ENCODE data around the gene MTERF4. TPM values are rescaled to one million over a fixed set of nuclear protein-coding genes. Genes with fewer than 3 reads are reported as not detected.

Gene MTERF4
- total and polyA plus RNA-seq, 5 donors from 2014 or later: 50.0 to 105 (median 65.1) TPM

GRCh38 chr2:241064802-241065354 lies 37.2 kb downstream of the MTERF4 start:
- Histone ChIP-seq H3K27me3 (ENCODE audit: control insufficient read depth, insufficient read depth, low read length) (no peaks in the 10 kb centered on the region), H3K27ac (ENCODE audit: insufficient read depth, low read length, poor library complexity, severe bottlenecking) (no peak overlapping the region), H3K36me3 (ENCODE audit: control insufficient read depth, insufficient read depth, low read length) (no peaks in the 10 kb centered on the region), H3K4me1 (ENCODE audit: control insufficient read depth, insufficient read depth, low read length, poor library complexity, severe bottlenecking) (peaks cover 3% of the 10 kb centered on the region), H3K9me3 (ENCODE audit: control insufficient read depth in 2 of 2, low read length in 2 of 2) (no peaks in the 10 kb centered on the region), H3K4me3 (ENCODE audit: low read depth, low read length) (no peak overlapping the region)
- ATAC-seq (ENCODE audit: low read depth in 2 of 2): no peak
- DNase-seq: no peak
- Mint-ChIP-seq H3K4me1 (peaks cover 0 to 6% (median 0%) of the 10 kb centered on the region in 4 donors), H3K9me3 (no peaks in the 10 kb centered on the region), H3K4me3 (no peak overlapping the region), H3K27me3 (peaks cover 4% of the 10 kb centered on the region), H3K36me3 (no peaks in the 10 kb centered on the region), H3K27ac (no peak overlapping the region)

- no peak overlapping the region for H3K27ac ChIP-seq (ENCODE audit: insufficient read depth, low read length, poor library complexity, severe bottlenecking)
- H3K4me1 ChIP-seq (ENCODE audit: control insufficient read depth, insufficient read depth, low read length, poor library complexity, severe bottlenecking): peaks cover 3% of the 10 kb centered on the region
- Mint-ChIP-seq H3K4me3 (peak overlapping the region in 3 of 4 donors; percentile 35 to 84 (median 38)), H3K27ac (no peak overlapping the region), H3K36me3 (no peaks in the 10 kb centered on the region), H3K27me3 (peaks cover 4% of the 10 kb centered on the region), H3K4me1 (peaks cover 0 to 6% (median 0%) of the 10 kb centered on the region in 4 donors), H3K9me3 (peaks cover 0 to 1% (median 0%) of the 10 kb centered on the region in 7 donors)
- H3K4me3 ChIP-seq (ENCODE audit: low read depth, low read length): no peak overlapping the region
- no peaks in the 10 kb centered on the region for H3K27me3 ChIP-seq (ENCODE audit: control insufficient read depth, insufficient read depth, low read length)
- peak; percentile 54 to 70 for ATAC-seq (ENCODE audit: low read depth in 2 of 2)
- peak; percentile 30 to 37 (median 33) for DNase-seq
- no peaks in the 10 kb centered on the region for H3K9me3 ChIP-seq (ENCODE audit: control insufficient read depth in 2 of 2, low read length in 2 of 2)
- H3K36me3 ChIP-seq (ENCODE audit: control insufficient read depth, insufficient read depth, low read length): no peaks in the 10 kb centered on the region
Observed at GRCh38 chr2:241064008-241064801, 37.9 kb downstream of the MTERF4 start.

GRCh38 chr2:241063587-241063986 lies 38.5 kb downstream of the MTERF4 start:
- DNase-seq (no peak), ATAC-seq (ENCODE audit: low read depth in 2 of 2) (peak; percentile 4 to 6)
- Histone ChIP-seq H3K27ac (ENCODE audit: insufficient read depth, low read length, poor library complexity, severe bottlenecking) (no peak overlapping the region), H3K4me1 (ENCODE audit: control insufficient read depth, insufficient read depth, low read length, poor library complexity, severe bottlenecking) (peaks cover 3% of the 10 kb centered on the region), H3K9me3 (ENCODE audit: control insufficient read depth in 2 of 2, low read length in 2 of 2) (no peaks in the 10 kb centered on the region), H3K4me3 (ENCODE audit: low read depth, low read length) (no peak overlapping the region), H3K36me3 (ENCODE audit: control insufficient read depth, insufficient read depth, low read length) (no peaks in the 10 kb centered on the region), H3K27me3 (ENCODE audit: control insufficient read depth, insufficient read depth, low read length) (no peaks in the 10 kb centered on the region)
- H3K4me1 Mint-ChIP-seq: peaks cover 0 to 6% (median 0%) of the 10 kb centered on the region in 4 donors
- no peak overlapping the region for H3K4me3 Mint-ChIP-seq
- H3K27ac Mint-ChIP-seq: no peak overlapping the region
- no peaks in the 10 kb centered on the region for H3K36me3 Mint-ChIP-seq
- peaks cover 4% of the 10 kb centered on the region for H3K27me3 Mint-ChIP-seq
- peaks cover 0 to 1% (median 0%) of the 10 kb centered on the region in 7 donors for H3K9me3 Mint-ChIP-seq

DNA sequence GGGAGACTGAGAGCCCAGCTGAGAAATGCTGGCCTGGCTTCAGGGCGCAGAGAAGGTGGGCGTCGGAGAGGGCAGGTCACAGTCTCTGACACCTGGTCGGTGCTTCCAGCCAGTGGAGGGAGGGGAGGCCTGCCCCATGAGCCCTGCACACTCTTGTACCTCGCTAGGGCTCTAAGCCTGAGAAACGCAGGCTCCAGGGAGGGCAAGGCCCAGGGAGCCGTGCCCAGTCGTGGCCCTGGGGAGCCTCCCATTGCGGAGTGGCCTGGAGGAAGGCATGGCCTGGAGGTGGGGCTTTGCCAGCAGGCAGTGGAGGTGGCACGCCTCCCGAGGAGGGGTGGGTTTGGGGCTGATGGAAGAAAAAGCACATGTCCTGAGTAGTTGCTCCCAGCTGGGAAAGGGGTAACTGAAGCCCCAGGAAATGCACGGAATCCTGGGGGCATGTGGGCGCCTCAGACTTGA lies 39.0 kb downstream of the MTERF4 start:
- Mint-ChIP-seq H3K4me1 (peaks cover 0 to 6% (median 1%) of the 10 kb centered on the region in 4 donors), H3K27ac (no peak overlapping the region), H3K27me3 (peaks cover 4% of the 10 kb centered on the region), H3K4me3 (no peak overlapping the region), H3K9me3 (peaks cover 0 to 1% (median 0%) of the 10 kb centered on the region in 7 donors), H3K36me3 (no peaks in the 10 kb centered on the region)
- ATAC-seq (ENCODE audit: low read depth in 2 of 2) (no peak), DNase-seq (no peak)
- Histone ChIP-seq H3K9me3 (ENCODE audit: control insufficient read depth in 2 of 2, low read length in 2 of 2) (no peaks in the 10 kb centered on the region), H3K36me3 (ENCODE audit: control insufficient read depth, insufficient read depth, low read length) (no peaks in the 10 kb centered on the region), H3K4me1 (ENCODE audit: control insufficient read depth, insufficient read depth, low read length, poor library complexity, severe bottlenecking) (peaks cover 3% of the 10 kb centered on the region), H3K27me3 (ENCODE audit: control insufficient read depth, insufficient read depth, low read length) (no peaks in the 10 kb centered on the region), H3K27ac (ENCODE audit: insufficient read depth, low read length, poor library complexity, severe bottlenecking) (no peak overlapping the region), H3K4me3 (ENCODE audit: low read depth, low read length) (no peak overlapping the region)

DNA sequence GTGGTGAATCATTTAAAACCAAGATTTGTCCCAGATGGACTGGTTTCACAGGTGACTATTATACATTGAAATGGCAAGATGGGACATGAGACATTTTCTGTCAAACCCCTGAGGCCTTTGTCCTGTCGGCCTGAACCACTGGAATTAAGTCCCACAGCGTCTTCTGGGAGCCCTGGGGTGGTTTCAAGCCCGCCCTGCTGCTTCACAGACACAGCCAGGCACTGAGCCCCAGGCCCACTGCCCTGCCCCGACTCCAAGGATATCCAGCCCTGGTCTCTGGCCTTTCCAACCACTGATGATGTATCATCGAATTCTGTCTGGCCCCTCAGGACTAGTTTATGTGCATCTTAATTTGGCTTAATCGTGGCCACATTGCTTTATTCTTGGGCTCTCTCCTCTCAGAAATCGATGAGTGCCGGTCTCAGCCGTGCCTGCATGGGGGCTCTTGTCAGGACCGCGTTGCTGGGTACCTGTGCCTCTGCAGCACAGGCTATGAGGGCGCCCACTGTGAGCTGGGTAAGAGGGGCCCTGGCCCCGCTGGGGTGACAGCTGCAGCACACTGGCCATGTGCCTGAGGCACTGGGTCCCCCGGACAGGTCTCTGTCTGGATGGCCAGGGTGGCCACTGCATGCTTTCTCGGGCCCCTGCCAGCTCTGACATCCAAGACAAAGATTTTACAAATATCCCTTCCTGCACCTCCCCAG lies 39.5 kb downstream of the MTERF4 start:
- ATAC-seq (ENCODE audit: low read depth in 2 of 2): no peak

GRCh38 chr2:241061275-241061674 lies 40.8 kb downstream of the MTERF4 start:
- Histone ChIP-seq H3K4me1 (ENCODE audit: control insufficient read depth, insufficient read depth, low read length, poor library complexity, severe bottlenecking) (peaks cover 3% of the 10 kb centered on the region), H3K4me3 (ENCODE audit: low read depth, low read length) (no peak overlapping the region), H3K36me3 (ENCODE audit: control insufficient read depth, insufficient read depth, low read length) (no peaks in the 10 kb centered on the region), H3K9me3 (ENCODE audit: control insufficient read depth in 2 of 2, low read length in 2 of 2) (no peaks in the 10 kb centered on the region), H3K27ac (ENCODE audit: insufficient read depth, low read length, poor library complexity, severe bottlenecking) (no peak overlapping the region), H3K27me3 (ENCODE audit: control insufficient read depth, insufficient read depth, low read length) (no peaks in the 10 kb centered on the region)
- ATAC-seq (ENCODE audit: low read depth in 2 of 2): no peak
- H3K27ac Mint-ChIP-seq: no peak overlapping the region
- peaks cover 0 to 1% (median 0%) of the 10 kb centered on the region in 7 donors for H3K9me3 Mint-ChIP-seq
- peaks cover 0 to 8% (median 4%) of the 10 kb centered on the region in 4 donors for H3K4me1 Mint-ChIP-seq
- H3K4me3 Mint-ChIP-seq: no peak overlapping the region
- DNase-seq: no peak
- peaks cover 4% of the 10 kb centered on the region for H3K27me3 Mint-ChIP-seq
- H3K36me3 Mint-ChIP-seq: no peaks in the 10 kb centered on the region

More for the DNA sequence above, 39.5 kb downstream of the MTERF4 start:
- no peak for DNase-seq
- Mint-ChIP-seq H3K9me3 (peaks cover 0 to 1% (median 0%) of the 10 kb centered on the region in 7 donors), H3K27me3 (peaks cover 4% of the 10 kb centered on the region), H3K4me3 (no peak overlapping the region), H3K4me1 (peaks cover 0 to 8% (median 4%) of the 10 kb centered on the region in 4 donors), H3K27ac (no peak overlapping the region), H3K36me3 (no peaks in the 10 kb centered on the region)
- no peaks in the 10 kb centered on the region for H3K36me3 ChIP-seq (ENCODE audit: control insufficient read depth, insufficient read depth, low read length)
- no peaks in the 10 kb centered on the region for H3K9me3 ChIP-seq (ENCODE audit: control insufficient read depth in 2 of 2, low read length in 2 of 2)
- H3K4me1 ChIP-seq (ENCODE audit: control insufficient read depth, insufficient read depth, low read length, poor library complexity, severe bottlenecking): peaks cover 3% of the 10 kb centered on the region
- no peaks in the 10 kb centered on the region for H3K27me3 ChIP-seq (ENCODE audit: control insufficient read depth, insufficient read depth, low read length)
- H3K27ac ChIP-seq (ENCODE audit: insufficient read depth, low read length, poor library complexity, severe bottlenecking): no peak overlapping the region
- no peak overlapping the region for H3K4me3 ChIP-seq (ENCODE audit: low read depth, low read length)

DNA sequence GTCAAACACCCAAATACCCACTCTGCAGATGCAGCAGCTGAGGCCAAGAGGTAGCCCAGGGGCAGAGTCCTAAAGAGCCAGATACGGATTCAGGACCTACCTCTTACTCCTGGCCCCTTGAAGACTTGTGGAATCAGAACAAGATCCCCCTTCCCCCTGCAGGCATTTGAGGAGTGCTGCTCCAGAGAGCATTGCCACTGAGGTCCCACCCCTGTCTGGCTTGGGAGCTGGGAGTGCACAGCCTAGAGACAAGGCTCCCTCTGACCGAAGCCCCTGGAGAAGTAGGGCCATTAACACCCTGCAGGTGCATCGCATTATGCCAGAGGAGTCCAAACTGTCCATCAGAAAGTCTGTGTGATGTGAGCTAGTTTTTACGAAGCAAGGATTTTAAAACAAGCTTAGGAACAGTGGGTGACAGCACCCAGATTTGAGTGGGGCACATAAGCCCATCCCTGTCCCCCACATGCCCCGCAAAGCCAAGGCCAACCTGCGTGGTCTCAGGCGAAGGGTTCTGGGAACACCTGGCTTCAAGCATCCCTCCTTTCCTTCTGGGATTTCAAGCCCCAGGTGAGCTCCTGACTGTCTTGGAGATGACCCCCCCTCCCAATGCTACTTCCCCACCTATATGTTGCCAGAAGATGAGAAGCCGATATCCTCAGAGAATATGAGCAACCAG lies 48.4 kb downstream of the MTERF4 start:
- H3K9me3 Mint-ChIP-seq: peaks cover 0 to 2% (median 0%) of the 10 kb centered on the region in 7 donors
- no peaks in the 10 kb centered on the region for H3K27me3 Mint-ChIP-seq
- peaks cover 0 to 14% (median under 1%) of the 10 kb centered on the region in 4 donors for H3K4me1 Mint-ChIP-seq
- no peaks in the 10 kb centered on the region for H3K27me3 ChIP-seq (ENCODE audit: control insufficient read depth, insufficient read depth, low read length)
- H3K4me1 ChIP-seq (ENCODE audit: control insufficient read depth, insufficient read depth, low read length, poor library complexity, severe bottlenecking): no peaks in the 10 kb centered on the region
- H3K4me3 ChIP-seq (ENCODE audit: low read depth, low read length): no peak overlapping the region
- peak overlapping the region in 1 of 3 donors; percentile 16 for H3K27ac Mint-ChIP-seq
- H3K36me3 Mint-ChIP-seq: peaks cover 10% of the 10 kb centered on the region
- ATAC-seq (ENCODE audit: low read depth in 2 of 2) (no peak), DNase-seq (no peak)
- no peak overlapping the region for H3K27ac ChIP-seq (ENCODE audit: insufficient read depth, low read length, poor library complexity, severe bottlenecking)
- H3K9me3 ChIP-seq (ENCODE audit: control insufficient read depth in 2 of 2, low read length in 2 of 2): no peaks in the 10 kb centered on the region
- no peak overlapping the region for H3K4me3 Mint-ChIP-seq
- peaks cover 13% of the 10 kb centered on the region for H3K36me3 ChIP-seq (ENCODE audit: control insufficient read depth, insufficient read depth, low read length)
